Stimulated activated CD8-positive, alpha-beta memory T cell treated with anti-CD3 and anti-CD28 coated beads, Interleukin-4, amount 100 ng/mL, for 48 hours (primary cell): ENCODE data around the gene ACBD5.
"Not testable (repeated sequence)": the region's sequence is repeated elsewhere in the genome, so short reads cannot be mapped to it uniquely, and the experiment has no call there.

ENCODE experiments used
- DNase-seq: peaks from one replicate; pipeline ENCODE4 v3.0.0-alpha.2; 2020

The ACBD5 gene

GRCh38 chr10:27240212-27241009 is at the start of gene ACBD5:
Gene ACBD5 (minus strand): TSS chr10:27240797. CDS start chr10:27240688, 109 bp downstream.
- DNase-seq, result peak; percentile 84

- peak; percentile 54 for DNase-seq
Observed at GRCh38 chr10:27285093-27285492, 44.5 kb upstream of the ACBD5 start.

GRCh38 chr10:27276581-27276980 is 36.0 kb upstream of the ACBD5 start:
- no peak for DNase-seq

GRCh38 chr10:27266025-27266424 is 25.4 kb upstream of the ACBD5 start:
- not testable (repeated sequence) for DNase-seq

GRCh38 chr10:27262788-27263187 is 22.2 kb upstream of the ACBD5 start:
- DNase-seq, result not testable (repeated sequence)

- DNase-seq, result peak; percentile 54
Observed at GRCh38 chr10:27258838-27259812, 18.5 kb upstream of the ACBD5 start.

GRCh38 chr10:27258492-27258837 is 17.9 kb upstream of the ACBD5 start:
- no peak for DNase-seq

GRCh38 chr10:27256299-27257189 is 15.9 kb upstream of the ACBD5 start:
- DNase-seq, result no peak

- no peak for DNase-seq
Observed at GRCh38 chr10:27253576-27253975, 13.0 kb upstream of the ACBD5 start.

GRCh38 chr10:27252267-27253000 is 11.8 kb upstream of the ACBD5 start:
- peak; percentile 90 for DNase-seq

GRCh38 chr10:27251554-27251953 is 11.0 kb upstream of the ACBD5 start:
- DNase-seq, result no peak

GRCh38 chr10:27248215-27248614 is 7.6 kb upstream of the ACBD5 start:
- DNase-seq, result no peak

GRCh38 chr10:27247441-27247840 is 6.8 kb upstream of the ACBD5 start:
- DNase-seq, result no peak

- no peak for DNase-seq
Observed at GRCh38 chr10:27247006-27247405, 6.4 kb upstream of the ACBD5 start.

GRCh38 chr10:27245836-27246235 is 5.2 kb upstream of the ACBD5 start:
- no peak for DNase-seq

GRCh38 chr10:27244976-27245375 is 4.4 kb upstream of the ACBD5 start:
- DNase-seq, result no peak

GRCh38 chr10:27242951-27243551 is 2.5 kb upstream of the ACBD5 start:
- DNase-seq, result peak; percentile 75

GRCh38 chr10:27242473-27242950 is 1.9 kb upstream of the ACBD5 start:
- no peak for DNase-seq

- peak; percentile 88 for DNase-seq
Observed at GRCh38 chr10:27241652-27242472, 1.3 kb upstream of the ACBD5 start.

GRCh38 chr10:27241010-27241651 is 534 bp upstream of the ACBD5 start:
- peak; percentile 57 for DNase-seq
